Skin of body (tissue), 2 donors: ENCODE measurements around the gene C19orf81. TPM values are rescaled to one million over a fixed set of nuclear protein-coding genes. Genes with fewer than 3 reads are reported as not detected.
"Not testable (repeated sequence)": the region's sequence is repeated elsewhere in the genome, so short reads cannot be mapped to it uniquely, and the experiment has no call there.

ENCODE experiments used
- DNase-seq: peaks from one replicate; lab custom pipeline; 2025; lab: John Stamatoyannopoulos, UW
- total RNA-seq: library from RNA; depleted of rRNA; stranded (reverse); fragments of >200 nt; gene quantifications from one replicate; pipeline ENCODE4 v1.2.3, GENCODE V29; 2014

C19orf81 gene
- total RNA-seq, result not detected

DNA sequence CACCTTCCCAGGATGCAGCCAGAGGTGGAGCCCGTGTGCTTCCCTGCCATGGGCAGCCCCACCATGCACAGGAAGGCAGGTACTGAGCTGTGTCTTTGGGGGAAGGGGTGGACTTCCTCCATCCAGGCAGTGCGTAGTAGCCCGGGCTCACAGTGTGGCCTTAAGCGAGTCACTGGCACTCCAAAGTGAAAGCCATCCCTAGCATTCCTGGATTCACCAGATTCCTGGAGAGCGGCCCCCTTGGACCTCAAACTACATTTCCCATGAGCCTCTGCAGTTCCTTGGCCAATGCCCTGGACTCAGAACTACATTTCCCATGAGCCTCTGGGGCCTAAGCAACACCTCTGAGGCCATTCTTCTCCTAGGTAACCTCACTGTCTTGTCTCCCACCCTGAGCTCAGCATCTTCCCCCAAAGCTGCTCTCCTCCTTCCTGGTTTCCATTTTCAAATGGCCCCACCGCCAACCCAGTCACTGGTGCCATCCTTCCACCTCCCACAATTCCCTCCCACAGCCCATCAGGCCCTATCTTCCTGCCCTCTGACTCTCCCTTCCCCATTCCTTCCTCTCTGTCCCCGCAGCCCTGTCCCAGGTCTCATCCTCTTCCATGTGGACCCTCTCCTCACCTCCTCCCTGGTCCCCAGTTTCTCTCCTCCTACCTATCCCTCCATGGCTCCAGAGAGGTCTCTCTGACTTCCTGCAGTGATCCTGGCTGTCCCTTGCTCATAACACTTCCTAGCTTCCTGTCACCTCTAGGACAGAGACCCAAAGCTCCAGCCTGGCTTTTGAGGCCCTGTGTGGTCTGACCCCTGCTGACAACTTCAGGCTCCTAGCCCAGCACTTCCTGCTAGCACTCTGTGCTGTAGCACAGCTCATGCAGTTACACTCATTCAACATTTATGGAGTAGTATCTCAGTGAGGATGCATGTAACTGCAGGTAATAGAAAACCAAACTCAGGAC, at the start of gene C19orf81:
Gene C19orf81 (plus strand): TSS at position 13 of the 959 bp plus-strand sequence. CDS start 0 bp downstream, at position 13.
- no peak for DNase-seq

DNA sequence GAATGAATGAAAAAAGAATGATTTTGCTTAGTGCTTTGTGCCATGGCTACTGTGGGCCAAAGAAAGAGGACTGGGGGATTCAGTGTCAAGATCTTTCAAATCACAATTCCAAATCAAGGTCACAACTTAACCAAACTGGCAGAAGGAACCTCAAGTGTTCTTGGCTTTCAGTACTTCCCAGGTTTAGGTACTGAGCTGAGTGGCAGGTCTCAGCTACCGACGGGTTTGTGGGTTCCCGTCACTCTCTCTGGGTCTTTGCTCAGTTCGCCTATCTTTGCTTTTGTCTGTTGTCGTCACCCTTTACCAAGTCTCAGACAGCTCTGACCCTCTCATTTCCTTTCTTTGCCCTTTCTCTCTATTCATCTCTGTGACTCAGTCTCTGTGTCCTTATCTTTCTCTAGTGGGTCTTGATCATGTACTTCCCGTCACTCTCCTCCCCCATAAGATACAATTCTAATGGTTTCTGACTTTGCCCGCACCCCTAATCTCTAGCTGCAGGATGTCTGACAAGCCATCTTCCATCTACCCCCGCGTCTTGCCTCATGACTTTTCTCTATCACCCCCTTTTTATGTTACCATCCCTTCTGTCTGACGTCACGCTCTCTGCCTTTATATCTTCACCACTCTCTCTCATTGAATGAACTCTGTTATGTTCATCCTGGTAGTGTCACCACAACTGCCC, 47.7 kb upstream of the C19orf81 start:
- DNase-seq, result no peak

DNA sequence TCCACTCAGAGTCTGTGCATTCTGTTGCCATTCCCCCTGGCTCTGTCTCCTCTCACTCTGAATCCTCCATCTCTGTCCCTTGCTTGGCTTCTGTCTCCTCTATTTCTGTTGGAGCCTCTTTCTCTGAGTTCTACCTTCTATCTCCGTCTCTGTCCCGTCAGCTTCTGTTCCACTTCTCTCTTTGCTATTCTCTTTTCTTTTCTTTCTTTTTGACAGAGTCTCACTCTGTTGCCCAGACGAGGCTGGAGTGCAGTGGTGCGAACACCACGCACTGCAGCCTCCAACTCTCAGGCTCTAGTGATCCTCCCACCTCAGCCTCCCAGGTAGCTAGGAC, 47.2 kb upstream of the C19orf81 start:
- no peak for DNase-seq

DNA sequence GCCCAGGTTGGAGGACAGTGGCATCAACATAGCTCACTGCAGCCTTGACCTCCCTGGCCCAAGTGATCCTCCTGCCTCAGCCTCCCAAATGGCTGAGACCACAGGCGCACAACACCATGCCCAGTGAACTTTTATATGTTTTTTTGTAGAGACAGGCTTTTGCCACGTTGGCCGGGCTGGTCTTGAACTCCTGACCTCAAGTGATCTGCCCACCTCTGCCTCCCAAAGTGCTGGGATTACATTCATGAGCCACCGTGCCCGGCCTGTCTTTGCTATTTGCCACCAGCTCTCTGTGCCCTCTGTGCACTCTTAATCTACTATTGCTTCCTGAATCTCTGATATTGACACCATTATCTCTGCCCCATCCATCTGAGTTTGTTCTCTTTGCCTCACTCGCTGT, 46.7 kb upstream of the C19orf81 start:
- DNase-seq, result no peak

DNA sequence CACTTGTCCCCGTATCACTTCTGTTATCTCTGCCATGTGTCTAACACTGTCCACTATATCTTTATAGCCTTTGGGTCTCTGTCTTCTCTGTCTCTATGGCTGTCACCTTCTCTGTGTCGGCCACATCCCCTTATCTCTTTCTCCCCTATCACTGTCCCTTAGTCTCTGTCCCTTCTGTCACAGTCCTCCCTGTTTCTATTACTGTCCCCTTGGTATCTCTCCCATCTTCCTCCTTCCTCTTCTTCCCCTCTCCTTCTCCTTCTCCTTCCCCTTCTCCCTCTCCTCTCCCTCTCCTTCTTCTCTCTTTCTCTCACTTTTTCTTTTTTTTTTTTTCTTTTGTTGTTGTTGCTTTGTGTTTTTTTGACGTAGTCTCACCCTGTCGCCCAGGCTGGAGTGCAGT, 46.3 kb upstream of the C19orf81 start:
- DNase-seq, result no peak

DNA sequence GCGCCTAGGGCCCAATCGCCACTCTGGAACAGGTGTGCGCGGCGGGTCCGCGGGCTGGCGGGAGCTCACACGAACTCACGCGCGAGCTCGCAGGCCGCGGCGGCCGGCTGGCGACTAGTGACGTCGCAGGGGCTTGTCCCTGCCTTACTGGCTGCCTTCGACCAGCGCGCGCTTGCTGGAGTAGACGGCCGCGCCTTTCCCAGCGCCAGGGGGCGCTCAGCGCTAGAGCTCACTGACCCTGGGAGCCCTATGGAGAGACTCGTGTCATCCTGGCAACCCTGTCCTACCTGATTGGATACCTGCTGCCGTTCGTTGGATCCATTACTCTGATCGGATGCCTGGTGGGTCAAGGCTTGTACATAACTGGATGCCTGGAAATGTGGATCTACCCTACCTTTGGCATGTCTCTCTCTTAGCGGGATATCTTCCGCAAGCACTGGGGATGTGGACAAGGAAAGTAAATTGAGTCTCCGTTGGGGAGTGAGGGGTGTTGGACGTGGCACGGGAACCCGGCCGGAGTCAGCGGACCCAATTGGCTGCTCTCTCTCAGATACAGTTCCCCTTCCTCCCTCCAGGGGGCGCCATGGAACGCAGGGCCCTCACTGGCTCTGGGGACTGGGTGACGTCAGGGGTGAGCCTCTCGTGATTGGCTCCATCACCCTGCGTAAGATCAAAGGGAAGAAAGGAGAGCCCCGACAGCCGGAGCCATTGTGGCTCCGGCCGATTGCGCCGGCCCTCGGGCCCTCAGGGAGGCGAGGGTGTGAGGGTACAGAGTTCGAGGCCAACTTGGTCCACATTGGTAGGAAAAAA, 44.8 kb upstream of the C19orf81 start:
- DNase-seq, result not testable (repeated sequence)

DNA sequence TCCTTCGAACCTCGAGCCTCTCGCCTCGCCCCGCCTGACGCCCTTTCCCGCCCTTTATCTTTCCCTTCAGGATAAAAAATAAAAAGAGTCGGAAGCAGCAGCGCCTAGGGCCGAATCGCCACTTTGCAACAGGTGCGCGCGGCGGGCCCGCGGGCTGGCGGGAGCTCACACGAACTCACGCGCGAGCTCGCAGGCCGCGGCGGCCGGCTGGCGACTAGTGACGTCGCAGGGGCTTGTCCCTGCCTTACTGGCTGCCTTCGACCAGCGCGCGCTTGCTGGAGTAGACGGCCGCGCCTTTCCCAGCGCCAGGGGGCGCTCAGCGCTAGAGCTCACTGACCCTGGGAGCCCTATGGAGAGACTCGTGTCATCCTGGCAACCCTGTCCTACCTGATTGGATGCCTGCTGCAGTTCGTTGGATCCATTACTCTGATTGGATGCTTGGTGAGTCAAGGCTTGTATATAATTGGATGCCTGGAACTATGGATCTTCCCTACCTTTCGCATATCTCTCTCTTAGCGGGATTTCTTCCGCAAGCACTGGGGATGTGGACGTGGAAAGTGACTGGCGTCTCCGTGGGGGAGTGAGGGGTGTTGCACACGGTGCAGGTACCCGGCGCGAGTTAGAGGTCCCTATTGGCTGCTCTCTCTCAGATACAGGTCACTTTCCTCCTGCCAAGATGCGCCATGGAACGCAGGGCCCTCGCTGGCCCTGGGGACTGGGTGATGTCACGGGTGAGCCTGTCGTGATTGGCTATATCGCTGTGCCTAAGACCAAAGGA, 43.0 kb upstream of the C19orf81 start:
- not testable (repeated sequence) for DNase-seq

DNA sequence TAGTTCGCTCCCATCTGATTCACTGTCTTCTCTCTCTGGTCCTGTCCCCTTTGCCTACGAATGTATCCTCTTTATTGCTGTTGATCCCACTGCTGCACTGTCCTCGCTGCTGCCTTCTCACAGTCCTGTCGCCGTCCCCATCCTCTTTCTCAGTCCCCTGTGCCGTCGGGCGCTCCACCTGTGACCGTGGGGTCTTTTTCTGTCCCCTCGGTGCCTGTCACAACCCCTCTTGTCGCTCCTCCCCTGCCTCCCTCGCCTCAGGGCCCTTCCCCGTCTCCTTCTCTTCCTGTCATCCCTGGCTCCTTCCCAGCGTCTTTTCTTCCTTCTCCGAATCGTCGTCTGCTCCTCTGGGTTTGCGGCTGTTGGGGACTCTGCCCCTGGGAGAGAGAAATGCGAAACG, 41.9 kb upstream of the C19orf81 start:
- DNase-seq, result no peak

DNA sequence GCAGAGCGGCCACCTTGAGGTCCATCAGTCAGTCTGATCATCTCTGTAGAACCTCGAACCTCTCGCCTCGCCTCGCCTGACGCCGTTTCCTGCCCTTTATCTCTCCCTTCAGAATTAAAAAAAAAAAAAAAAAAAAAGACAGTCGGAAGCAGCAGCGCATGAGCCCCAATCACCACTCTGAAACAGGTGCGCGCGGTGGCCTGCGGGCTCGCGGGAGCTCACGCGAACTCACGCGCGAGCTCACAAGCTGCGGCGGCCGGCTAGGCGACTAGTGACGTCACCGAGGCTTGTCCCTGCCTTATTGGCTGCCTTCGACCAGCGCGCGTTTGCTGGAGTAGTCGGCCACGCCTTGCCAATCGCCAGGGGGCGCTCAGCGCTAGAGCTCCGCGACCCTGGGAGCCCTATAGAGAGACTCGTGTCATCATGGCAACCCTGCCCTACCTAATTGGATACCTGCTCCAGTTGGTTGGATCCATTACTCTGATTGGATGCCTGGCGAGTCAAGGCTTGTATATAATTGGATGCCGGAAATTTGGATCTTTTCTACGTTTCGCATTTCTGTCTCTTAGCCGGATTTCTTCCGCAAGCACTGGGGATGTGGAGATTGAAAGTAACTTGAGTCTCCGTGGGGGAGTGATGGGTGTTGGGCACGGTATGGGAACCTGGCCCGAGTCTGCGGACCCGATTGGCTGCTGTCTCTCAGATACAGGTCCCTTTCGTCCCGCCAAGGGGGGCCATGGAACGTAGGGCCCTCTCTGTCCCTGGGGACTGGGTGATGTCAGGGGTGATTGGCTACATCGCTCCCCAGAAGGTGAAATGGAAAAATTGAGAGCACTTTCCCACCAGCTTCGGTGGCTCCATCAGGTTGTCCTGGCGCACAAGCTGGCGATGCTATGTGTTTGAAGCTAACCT, 41.1 kb upstream of the C19orf81 start:
- peak; percentile 26 for DNase-seq

DNA sequence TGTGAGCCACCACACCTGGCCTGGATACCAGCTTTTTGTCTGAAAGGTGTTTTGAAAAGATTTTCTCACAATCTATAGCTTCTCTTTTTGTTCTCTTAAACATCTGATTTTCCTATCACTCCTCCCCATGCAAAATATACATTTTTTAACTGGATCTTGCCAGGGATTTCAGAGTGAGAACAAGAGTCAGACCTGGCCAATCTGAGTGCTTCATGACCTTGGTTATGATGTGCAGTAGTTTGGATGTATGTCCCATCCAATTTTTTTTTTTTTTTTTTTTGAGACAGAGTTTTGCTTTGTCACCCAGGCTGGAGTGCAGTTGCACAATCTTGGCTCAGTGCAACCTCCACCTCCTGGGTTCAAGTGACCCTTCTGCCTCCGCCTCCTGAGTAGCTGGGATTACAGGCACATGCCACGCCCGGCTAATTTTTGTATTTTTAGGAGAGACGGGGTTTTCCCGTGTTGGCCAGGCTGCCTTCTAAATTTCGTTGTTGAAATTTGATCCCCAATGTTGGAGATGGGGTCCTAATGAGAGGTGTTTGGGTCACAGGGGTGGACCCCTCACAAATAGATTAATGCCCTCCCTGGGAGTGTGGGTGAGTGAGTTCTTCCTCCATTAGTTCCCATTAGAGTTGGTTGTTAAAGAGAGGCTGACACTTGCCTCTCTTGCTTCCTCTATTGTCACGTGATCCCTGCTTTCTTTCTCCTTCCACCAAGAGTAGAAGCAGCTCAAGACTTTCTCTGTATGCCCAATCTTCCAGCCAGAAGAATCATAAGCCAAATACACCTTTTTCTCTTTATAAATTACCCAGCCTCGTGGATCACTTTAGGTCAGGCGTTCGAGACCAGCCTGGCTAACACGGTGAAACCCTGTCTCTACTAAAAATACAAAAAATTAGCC, 36.5 kb upstream of the C19orf81 start:
- not testable (repeated sequence) for DNase-seq

DNA sequence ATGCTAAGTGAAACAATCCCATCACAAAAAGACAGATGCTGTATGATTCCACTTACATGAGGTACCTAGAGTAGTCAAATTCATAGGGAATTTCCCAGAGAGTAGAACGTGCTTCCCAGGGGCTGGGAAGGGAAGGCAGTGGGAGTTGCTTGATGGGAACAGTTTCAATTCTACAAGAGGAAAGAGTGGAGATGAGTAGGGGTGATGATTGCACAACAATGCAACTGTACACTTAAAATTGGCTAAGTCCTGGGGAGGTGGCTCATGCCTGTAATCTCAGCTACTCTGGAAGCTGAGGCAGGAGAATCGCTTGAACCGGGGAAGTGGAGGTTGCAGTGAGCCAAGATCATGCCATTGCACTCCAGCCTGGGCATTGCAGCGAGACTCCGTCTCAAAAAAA, 30.9 kb upstream of the C19orf81 start:
- DNase-seq, result not testable (repeated sequence)

DNA sequence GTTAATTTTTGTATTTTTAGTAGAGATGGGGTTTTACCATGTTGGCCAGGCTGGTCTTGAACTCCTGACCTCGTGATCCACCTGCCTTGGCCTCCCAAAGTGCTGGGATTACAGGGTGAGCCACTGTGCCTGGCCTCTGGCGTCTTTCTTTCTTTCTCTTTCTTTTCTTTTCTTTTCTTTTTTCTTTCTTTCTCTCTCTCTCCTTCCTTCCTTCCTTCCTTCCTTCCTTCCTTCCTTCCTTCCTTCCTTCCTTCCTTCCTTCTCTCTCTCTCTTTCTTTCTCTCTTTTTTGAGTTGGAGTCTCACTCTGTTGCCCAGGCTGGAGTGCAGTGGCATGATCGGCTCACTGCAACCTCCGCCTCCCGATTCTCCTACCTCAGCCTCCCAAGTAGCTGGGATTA, 30.1 kb upstream of the C19orf81 start:
- not testable (repeated sequence) for DNase-seq

DNA sequence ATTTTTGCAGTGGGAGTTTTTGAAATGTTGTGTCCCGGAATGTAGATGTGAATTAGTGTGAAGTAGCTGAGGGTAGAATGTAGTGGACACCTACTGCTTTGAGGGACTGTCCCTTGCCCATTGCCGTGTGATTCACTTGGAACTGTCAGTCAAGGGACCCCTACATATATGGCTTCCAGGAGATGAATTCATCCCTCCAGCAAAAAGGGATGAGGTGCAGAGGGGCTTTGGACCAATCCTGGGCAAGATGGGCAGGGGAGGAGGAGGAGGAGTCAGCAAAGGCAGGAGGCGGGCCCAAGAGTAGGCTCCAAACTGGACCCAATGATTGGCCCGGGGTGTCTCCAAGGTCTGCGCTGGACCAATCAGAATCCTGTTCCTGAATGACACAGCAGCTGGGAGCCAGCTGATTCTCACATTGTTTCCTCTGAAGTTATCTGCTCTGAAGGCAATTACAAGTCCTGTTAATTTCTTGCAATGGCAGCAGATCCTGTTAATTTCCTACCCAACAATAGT, 28.8 kb upstream of the C19orf81 start:
- not testable (repeated sequence) for DNase-seq

DNA sequence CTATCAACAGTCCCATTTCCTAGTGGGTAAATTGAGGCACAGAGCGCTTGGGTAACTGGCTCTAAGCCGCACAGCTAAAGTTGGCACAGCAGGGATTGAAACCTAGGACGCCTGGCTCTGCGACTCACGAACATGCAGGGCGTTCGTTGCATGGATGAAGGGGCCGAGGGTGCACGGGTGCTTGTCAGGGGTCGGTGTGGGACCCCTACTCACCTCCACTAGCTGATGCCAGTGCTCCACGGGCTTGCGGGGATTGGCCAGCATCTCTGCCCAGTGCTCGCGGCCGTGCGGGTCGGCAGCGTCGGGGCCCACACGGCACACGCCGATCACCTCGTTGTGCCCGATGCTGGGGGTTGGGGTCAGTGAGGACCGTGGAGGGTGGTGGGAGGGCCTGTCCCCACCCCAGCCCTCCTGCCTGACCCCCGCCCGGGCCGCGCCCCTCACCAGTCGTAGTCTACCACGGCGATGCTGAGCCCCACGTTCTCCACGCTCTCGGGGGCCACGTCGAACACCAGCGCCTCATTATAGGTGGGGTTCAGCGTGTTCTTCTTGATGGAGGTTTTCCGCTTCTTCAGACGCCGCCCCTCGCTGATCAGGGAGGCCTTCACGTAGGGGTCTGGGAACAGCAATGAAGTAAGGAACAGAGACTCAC, 24.2 kb upstream of the C19orf81 start:
- no peak for DNase-seq

DNA sequence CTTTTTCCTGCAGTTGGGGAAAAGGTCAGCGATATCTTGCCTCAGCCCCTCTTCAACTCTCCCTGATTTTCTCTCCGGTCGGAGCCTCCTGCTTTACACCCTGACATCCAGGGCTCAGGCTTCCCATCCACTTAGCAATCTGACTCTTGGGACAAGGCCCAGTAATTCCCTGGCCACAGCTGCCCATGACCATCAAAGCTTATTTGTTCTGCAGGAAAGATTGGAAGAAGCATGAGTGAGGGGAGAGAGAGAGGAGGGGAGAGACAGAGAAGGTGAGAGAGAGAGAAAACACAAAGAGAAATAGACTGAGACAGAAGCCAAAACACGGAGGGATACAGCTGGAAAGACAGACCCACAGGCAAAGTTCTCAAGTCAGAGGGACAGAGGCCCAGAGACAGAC, 23.2 kb upstream of the C19orf81 start:
- no peak for DNase-seq

DNA sequence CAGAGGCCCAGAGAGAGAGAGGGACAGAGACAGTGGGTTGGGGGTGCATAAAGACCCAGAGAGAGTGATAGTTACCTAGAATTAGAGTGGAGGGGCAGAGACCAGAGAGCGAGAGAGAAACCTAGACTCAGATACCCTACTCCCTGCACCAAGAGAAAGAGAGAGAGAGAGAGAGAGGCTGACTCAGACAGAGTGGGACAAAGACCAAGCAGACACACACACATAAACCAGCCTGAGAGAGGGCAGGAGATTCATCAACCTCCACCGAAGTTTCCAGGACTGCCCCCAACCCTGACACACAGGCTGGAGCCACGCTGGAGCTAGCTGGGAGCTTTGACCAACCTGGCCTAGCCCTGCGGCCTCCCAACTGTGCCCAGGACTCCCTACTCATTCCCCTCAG, 22.4 kb upstream of the C19orf81 start:
- DNase-seq, result no peak

DNA sequence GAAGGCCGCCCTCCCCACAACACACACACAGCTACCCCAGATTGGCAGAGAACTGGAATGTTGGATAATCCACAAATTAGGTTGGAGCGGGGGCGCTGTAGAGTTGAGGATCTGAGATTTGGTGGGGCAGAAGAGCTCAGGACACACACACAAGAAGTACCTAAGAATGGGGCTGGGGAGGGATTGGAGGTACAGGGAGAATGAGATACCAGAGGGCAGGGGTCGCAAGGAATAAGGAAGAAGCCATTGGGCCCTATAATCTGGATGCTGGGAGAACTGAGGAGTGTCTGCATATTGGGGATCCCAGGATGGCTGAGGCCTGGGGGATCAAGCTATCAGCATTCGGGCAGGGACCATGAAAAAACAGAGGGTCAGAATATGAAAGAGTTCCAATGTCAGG, 21.1 kb upstream of the C19orf81 start:
- no peak for DNase-seq

DNA sequence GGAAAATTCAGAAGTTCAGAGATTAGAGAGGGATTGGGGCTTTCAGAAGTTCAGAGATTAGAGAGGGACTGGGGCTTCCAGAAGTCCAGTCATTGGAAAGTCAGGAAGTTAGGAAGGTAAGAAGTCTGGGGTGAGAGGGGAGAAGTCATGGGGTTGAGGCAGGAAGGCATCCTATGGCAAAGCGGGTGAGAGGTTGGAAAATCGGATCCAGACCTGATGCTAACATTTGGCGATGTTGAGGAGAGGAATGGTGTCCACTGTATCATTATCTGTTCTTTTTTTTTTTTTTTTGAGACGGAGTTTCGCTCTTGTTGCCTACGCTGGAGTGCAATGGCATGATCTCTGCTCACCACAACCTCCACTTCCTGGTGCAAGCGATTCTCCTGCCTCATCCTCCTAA, 20.7 kb upstream of the C19orf81 start:
- no peak for DNase-seq
